Measurements from ENCODE around the gene PDZD4.

DNA sequence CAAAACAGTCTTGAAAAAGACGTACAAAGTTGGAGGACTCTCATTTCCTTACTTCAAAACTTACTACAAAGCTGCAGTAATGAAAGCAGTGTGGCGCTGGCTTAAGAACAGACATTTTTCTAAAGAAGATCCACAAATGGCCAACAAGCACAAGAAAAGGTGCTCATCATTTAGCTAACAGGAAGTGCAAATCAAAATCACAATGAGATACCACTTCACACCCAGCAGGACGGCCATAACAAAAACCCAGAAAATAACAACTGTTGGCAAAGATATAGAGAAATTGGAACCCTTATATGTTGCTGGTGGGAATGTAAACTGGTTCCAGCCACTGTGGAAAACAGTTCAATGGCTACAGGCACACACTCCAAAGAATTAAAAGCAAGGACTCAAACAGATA, 3.3 kb downstream of the PDZD4 start:
- TF ChIP-seq, protein P1, sequence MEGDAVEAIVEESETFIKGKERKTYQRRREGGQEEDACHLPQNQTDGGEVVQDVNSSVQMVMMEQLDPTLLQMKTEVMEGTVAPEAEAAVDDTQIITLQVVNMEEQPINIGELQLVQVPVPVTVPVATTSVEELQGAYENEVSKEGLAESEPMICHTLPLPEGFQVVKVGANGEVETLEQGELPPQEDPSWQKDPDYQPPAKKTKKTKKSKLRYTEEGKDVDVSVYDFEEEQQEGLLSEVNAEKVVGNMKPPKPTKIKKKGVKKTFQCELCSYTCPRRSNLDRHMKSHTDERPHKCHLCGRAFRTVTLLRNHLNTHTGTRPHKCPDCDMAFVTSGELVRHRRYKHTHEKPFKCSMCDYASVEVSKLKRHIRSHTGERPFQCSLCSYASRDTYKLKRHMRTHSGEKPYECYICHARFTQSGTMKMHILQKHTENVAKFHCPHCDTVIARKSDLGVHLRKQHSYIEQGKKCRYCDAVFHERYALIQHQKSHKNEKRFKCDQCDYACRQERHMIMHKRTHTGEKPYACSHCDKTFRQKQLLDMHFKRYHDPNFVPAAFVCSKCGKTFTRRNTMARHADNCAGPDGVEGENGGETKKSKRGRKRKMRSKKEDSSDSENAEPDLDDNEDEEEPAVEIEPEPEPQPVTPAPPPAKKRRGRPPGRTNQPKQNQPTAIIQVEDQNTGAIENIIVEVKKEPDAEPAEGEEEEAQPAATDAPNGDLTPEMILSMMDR (IDR thresholded peaks at IDR 0.05 in 2 of 3, conservative IDR thresholded peaks at IDR 0.05 in 1 of 3; ENCODE audit: control insufficient read depth in 2 of 3, extremely low read depth in 1 of 3, insufficient read depth in 1 of 3, low read depth in 3 of 3, low read length in 3 of 3), result no peak
- TF ChIP-seq, protein P2, sequence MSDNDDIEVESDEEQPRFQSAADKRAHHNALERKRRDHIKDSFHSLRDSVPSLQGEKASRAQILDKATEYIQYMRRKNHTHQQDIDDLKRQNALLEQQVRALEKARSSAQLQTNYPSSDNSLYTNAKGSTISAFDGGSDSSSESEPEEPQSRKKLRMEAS (IDR thresholded peaks at IDR 0.05; ENCODE audit: low read depth, low read length), result no peak
- TF ChIP-seq ZBED1 (IDR thresholded peaks at IDR 0.05; ENCODE audit: borderline replicate concordance) (no peak), IRF3 (IDR thresholded peaks at IDR 0.05) (no peak), SIN3A (IDR thresholded peaks at IDR 0.05; ENCODE audit: low read depth, low read length) (no peak), NR2C2 (IDR thresholded peaks at IDR 0.05; ENCODE audit: borderline replicate concordance, control insufficient read depth, insufficient read length, low read depth) (no peak), JUND (IDR thresholded peaks at IDR 0.05; ENCODE audit: low read depth, low read length) (no peak), POLR2A (IDR thresholded peaks at IDR 0.05; ENCODE audit: low read depth, low read length) (no peak), NFYB (IDR thresholded peaks at IDR 0.05; ENCODE audit: insufficient read depth, low read depth, low read length) (no peak), NFIC (IDR thresholded peaks at IDR 0.05; ENCODE audit: low read depth, low read length) (no peak), RELB (IDR thresholded peaks at IDR 0.05; ENCODE audit: low read depth) (no peak), HDGF (IDR thresholded peaks at IDR 0.05) (no peak)
- TF ChIP-seq, protein P3, sequence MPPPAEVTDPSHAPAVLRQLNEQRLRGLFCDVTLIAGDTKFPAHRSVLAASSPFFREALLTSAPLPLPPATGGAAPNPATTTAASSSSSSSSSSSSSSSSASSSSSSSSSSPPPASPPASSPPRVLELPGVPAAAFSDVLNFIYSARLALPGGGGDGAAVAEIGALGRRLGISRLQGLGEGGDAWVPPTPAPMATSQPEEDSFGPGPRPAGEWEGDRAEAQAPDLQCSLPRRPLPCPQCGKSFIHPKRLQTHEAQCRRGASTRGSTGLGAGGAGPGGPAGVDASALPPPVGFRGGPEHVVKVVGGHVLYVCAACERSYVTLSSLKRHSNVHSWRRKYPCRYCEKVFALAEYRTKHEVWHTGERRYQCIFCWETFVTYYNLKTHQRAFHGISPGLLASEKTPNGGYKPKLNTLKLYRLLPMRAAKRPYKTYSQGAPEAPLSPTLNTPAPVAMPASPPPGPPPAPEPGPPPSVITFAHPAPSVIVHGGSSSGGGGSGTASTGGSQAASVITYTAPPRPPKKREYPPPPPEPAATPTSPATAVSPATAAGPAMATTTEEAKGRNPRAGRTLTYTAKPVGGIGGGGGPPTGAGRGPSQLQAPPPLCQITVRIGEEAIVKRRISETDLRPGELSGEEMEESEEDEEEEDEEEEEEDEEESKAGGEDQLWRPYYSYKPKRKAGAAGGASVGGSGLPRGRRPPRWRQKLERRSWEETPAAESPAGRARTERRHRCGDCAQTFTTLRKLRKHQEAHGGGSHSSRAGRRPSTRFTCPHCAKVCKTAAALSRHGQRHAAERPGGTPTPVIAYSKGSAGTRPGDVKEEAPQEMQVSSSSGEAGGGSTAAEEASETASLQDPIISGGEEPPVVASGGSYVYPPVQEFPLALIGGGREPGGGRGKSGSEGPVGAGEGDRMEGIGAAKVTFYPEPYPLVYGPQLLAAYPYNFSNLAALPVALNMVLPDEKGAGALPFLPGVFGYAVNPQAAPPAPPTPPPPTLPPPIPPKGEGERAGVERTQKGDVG (CRISPR knock-in tag; IDR thresholded peaks at IDR 0.05), result no peak

All from GM12878 (cell line).